ENCODE measurements around the gene DPH5. TPM values are rescaled to one million over a fixed set of nuclear protein-coding genes. Genes with fewer than 3 reads are reported as not detected.
"Not testable (repeated sequence)": the region's sequence is repeated elsewhere in the genome, so short reads cannot be mapped to it uniquely, and the experiment has no call there.

DPH5 gene
- total RNA-seq, 1 experiment from 2014 or later: 40.1 TPM

- not testable (repeated sequence) for DNase-seq (ENCODE audit: low read depth)
Measured at GRCh38 chr1:101032129-101032528, 6.5 kb upstream of the DPH5 start.

DNA sequence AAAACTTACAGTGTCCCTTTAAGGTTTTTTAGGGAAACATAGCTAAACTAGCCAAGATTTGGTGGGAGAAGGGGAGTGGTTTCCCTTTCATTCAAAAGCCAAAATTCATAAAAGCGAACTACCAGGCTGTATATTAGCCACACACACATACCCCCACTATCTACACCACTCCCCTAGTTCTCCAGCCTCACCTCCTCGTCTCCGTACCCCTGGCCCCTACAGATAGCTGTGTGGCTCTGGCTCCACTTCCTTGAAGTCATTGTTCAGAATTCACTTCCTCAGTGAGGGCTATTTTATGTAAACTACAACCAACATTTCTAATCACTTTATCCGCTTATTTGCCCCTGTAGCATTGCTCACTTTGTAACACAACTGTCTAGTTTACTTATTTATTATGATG is 5.3 kb upstream of the DPH5 start:
- DNase-seq (ENCODE audit: low read depth): no peak

DNA sequence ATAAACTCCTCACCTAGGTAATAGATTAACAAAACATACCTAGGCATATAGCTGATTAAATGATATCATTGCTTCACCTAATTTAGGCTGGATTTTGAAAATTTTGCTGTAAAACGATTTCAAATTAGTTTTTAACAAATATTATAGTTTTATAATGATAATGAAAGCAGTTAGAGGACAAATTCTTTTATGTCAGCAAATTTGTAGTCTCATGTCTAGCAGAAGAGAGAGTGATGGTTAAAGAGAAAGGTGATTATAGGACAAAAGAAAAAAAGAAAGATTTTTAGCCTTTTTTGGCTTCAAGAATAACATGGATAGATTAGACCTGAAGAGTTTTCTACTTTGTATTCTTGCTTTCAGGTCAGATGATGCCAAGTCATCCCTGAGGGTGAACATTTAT is 3.6 kb upstream of the DPH5 start:
- DNase-seq (ENCODE audit: low read depth): no peak

- no peak for DNase-seq (ENCODE audit: low read depth)
Measured at GRCh38 chr1:101028466-101028865, 2.9 kb upstream of the DPH5 start.

DNA sequence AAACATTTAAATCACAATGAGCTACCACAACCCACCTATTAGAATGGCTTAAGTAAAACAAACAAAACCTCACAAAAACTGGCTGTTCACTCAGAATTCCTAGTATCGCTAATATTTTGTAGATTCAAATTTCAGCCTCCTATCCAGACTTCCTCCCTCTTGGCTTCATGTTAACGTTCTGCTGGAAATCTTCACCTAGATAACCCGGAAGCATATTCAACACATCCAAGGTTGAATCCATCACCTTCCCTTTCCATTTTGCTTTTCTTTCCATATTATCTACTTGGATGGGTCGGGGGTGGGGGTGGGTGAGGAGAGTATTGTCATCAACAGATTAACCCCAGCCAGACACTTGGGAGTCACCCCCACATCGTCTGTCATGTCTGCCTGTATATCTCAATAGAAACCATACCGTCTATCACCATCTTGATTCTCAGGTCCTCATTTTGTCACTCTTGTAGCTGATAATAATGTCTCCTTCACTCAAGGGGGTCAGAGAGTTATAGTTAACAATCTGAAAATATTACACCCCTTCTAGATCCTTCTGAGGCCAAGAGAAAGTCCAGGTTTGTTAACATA is 1.7 kb upstream of the DPH5 start:
- DNase-seq (ENCODE audit: low read depth): no peak

- no peak for DNase-seq (ENCODE audit: low read depth)
Measured at GRCh38 chr1:101026430-101026788, 825 bp upstream of the DPH5 start.

DNA sequence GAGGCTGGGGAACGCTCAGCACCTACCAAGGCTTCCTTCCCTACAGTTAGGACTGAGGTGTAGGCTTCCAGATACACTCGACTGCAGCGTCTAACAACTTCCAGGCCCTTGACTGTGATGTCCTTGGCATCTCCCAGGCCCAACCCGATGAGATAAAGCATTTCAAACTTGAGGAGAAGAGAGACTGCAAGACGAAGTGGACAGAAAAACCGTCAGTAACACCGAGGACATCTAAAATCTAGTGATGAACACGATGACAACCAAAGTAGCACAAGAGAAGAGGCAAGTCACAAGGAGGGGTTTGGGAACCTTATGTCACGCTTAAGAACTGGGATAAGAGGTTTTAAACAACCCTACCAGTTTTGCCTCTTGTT is 314 bp downstream of the DPH5 start:
- no peak for DNase-seq (ENCODE audit: low read depth)

- DNase-seq (ENCODE audit: low read depth): no peak
Measured at GRCh38 chr1:101022294-101022693, 3.3 kb downstream of the DPH5 start.

DNA sequence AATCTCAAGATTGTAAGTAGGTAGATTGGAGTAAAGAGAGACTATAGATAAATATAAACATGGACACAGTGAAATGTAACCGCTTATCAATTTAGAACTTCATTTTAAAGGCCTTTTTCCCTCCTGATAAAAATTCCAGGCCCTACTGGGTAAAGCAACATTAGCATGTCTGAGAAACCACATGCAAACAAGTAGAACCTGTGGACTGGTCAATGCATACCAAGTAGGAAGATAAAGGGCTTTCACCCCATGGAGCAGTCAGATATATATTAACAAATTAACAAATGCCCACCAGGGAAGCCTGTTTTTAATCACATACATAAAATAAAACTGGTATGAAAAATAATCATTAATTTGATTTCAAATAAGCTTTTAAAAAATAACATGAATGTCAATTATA is 8.1 kb downstream of the DPH5 start:
- no peak for DNase-seq (ENCODE audit: low read depth)

- DNase-seq (ENCODE audit: low read depth): no peak
Measured at GRCh38 chr1:101013776-101014175, 11.8 kb downstream of the DPH5 start.

DNA sequence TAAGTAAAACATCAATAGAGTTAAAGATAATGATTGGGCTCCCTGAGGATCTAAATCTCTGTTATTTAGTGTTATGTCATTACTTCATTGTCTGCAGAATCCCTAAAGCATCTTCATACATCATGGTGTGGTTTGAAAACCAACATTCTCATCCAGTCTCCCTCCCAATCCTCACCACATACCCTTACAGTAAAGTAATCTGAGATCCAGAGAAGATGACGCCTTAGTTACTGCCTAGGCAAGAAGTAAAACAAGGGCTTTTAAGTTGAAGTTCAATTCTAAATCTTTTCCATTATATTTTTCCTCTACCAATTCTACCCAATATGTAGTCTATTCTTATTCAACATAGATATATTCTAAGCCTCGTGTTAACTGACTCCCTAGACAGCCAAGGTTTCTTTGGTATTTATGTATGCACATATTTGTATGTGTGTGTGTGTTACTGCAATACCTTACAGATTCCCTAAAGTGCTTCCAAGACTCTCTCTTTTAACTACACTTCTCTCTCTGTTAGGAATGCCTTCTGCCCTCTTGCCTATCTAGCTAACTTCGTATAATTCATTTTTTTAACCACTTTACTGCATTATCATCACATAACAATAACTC is 17.3 kb downstream of the DPH5 start:
- no peak for DNase-seq (ENCODE audit: low read depth)

DNA sequence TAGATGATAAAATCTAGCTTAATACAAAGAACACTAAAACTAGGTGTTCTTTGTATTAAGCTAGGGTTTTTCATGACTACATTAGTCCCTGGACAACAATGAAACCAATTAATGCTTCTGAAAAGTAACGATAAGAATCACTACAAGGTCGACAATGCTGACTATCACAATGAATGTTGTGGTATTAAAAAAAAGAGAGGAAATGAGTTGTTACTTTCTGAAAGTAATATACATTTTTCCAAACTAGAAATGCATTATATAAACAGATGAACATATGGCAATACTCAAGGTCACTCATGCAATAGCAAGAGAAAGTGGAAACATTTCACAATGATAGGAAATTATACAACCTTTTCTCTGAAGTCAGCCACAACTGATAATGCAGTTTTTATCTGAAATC is 19.0 kb downstream of the DPH5 start:
- no peak for DNase-seq (ENCODE audit: low read depth)

GRCh38 chr1:101005871-101006270 is 19.7 kb downstream of the DPH5 start:
- DNase-seq (ENCODE audit: low read depth): no peak

DNA sequence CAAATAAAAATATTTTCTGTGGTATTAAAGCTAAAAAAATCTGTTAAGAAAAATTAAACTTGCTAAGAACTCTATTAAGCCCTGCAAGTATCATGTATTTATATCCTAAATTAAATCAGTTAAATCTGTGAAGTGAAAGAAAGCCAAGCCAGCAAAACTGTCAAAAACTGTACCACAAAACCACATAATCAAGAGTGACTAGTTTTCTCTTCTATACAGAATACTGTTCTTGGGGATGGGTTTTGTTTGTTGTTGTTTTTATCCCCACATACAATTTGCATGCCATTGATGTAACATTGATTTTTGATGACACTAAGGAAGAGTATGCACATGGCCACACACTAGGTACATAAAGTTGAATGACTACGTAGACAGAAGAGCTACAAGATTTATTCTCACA is 20.4 kb downstream of the DPH5 start:
- DNase-seq (ENCODE audit: low read depth): no peak

DNA sequence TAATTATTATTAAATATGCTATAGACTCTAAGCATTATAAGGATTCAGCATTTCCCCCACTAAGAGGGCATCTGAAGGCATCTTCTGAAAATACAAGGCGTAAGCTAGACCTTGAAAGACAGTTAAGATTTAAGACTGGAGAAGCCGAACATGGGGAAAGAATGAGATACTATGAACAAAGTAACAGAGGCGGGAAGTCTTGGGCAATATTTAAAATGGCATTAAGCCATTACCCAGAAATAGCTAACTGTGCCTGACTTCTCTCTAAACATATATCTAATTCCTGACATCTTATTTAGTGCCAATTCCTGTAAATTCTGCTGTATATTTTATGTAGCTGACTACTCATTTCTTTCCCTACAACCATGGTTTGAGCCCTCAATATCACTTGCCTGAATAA is 20.9 kb downstream of the DPH5 start:
- no peak for DNase-seq (ENCODE audit: low read depth)

- DNase-seq (ENCODE audit: low read depth): peak; percentile 5
Measured at GRCh38 chr1:101004061-101004460, 21.5 kb downstream of the DPH5 start.

GRCh38 chr1:101003012-101003650 is 22.5 kb downstream of the DPH5 start:
- DNase-seq (ENCODE audit: low read depth): peak; percentile 18

- DNase-seq (ENCODE audit: low read depth): peak; percentile 63
Measured at GRCh38 chr1:101002551-101002950, 23.0 kb downstream of the DPH5 start.

GRCh38 chr1:101000131-101000873 is 25.3 kb downstream of the DPH5 start:
- DNase-seq (ENCODE audit: low read depth): no peak

DNA sequence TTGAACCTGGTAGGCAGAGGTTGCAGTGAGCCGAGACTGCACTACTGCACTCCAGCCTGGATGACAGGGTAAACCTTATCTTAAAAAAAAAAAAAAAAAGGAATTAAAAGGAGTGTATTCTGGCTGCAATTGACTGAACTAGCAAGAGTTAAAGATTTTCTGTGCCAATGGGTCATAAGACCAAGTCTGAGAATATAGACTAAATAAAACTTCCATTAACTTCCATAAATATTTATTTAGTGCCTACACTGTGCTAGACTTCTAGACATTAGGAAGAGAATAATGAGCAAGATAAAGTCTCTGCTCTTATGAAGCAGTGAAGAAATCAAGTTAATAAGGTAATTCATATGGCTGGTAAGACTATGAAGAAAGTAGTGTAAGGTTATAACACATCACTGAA is 27.2 kb downstream of the DPH5 start:
- DNase-seq (ENCODE audit: low read depth): no peak

DNA sequence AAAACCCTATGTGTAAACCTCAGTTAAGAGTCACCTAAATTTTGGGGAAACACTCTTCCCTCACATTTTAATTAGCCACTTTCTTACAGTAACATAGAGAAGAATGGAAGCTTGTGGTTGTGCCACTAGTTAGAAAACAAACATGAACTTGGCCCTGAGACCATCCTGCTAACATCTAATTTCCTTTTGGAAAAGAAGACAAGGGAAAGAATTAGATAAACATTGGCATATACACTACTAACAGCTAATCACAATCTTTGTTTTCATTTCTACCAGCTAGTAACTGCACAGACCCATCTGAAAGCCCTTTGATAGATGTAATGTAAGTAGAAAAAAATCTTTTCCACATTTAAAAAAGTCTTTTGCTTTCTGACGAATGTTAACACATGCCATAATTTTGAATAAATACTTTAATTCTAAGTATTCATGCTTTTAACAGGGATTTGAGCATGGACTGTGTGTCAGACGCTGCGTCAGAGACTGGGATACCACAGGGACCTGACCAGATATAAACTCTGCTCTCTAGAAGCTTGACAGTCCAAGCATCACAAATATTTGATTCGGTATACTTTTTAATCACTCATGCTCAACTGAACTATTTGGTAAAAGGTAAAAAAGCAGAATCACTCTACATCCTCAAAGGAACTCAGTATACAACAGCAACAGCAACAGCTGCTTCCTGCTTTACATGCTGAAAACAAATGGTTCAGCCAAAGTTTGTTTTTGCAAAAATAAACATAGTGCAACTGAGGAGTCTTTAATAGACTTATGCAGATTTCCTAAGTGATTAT is 30.2 kb downstream of the DPH5 start:
- DNase-seq (ENCODE audit: low read depth): no peak

All from HT1080 (cell line).